ENCODE data around the gene BCAS4.
"Not testable (repeated sequence)": the region's sequence is repeated elsewhere in the genome, so short reads cannot be mapped to it uniquely, and the experiment has no call there.

Gene BCAS4

GRCh38 chr20:50774515-50774914, 20.3 kb upstream of the BCAS4 start:
- H3K9ac ChIP-seq (ENCODE audit: low read length), result no peak overlapping the region
- H3K4me1 ChIP-seq (ENCODE audit: control insufficient read depth, insufficient read depth, low read length), result no peaks in the 10 kb centered on the region
- H3K9me3 ChIP-seq (ENCODE audit: control insufficient read depth, low read length), result no peaks in the 10 kb centered on the region
- H3K27me3 ChIP-seq (replicated peaks; ENCODE audit: control insufficient read depth, insufficient read depth, low read length), result no peaks in the 10 kb centered on the region
- H3K4me3 ChIP-seq (ENCODE audit: low read length), result no peak overlapping the region
- no peak for DNase-seq (ENCODE audit: low read depth)
- no peaks in the 10 kb centered on the region for H3K36me3 ChIP-seq (ENCODE audit: control insufficient read depth, insufficient read depth, low read length, severe bottlenecking)

- Histone ChIP-seq H3K4me1 (ENCODE audit: control insufficient read depth, insufficient read depth, low read length) (no peaks in the 10 kb centered on the region), H3K4me3 (ENCODE audit: low read length) (no peak overlapping the region), H3K9ac (ENCODE audit: low read length) (no peak overlapping the region), H3K27me3 (replicated peaks; ENCODE audit: control insufficient read depth, insufficient read depth, low read length) (no peaks in the 10 kb centered on the region), H3K36me3 (ENCODE audit: control insufficient read depth, insufficient read depth, low read length, severe bottlenecking) (no peaks in the 10 kb centered on the region), H3K9me3 (ENCODE audit: control insufficient read depth, low read length) (no peaks in the 10 kb centered on the region)
- no peak for DNase-seq (ENCODE audit: low read depth)
Observed at GRCh38 chr20:50776122-50776817, 18.6 kb upstream of the BCAS4 start.

- Histone ChIP-seq H3K9ac (ENCODE audit: low read length) (no peak overlapping the region), H3K4me1 (ENCODE audit: control insufficient read depth, insufficient read depth, low read length) (no peaks in the 10 kb centered on the region), H3K4me3 (ENCODE audit: low read length) (no peak overlapping the region), H3K27me3 (replicated peaks; ENCODE audit: control insufficient read depth, insufficient read depth, low read length) (no peaks in the 10 kb centered on the region), H3K9me3 (ENCODE audit: control insufficient read depth, low read length) (no peaks in the 10 kb centered on the region), H3K36me3 (ENCODE audit: control insufficient read depth, insufficient read depth, low read length, severe bottlenecking) (no peaks in the 10 kb centered on the region)
- DNase-seq (ENCODE audit: low read depth), result no peak
Observed at GRCh38 chr20:50777373-50777772, 17.5 kb upstream of the BCAS4 start.

GRCh38 chr20:50778994-50779393, 15.9 kb upstream of the BCAS4 start:
- DNase-seq (ENCODE audit: low read depth); H3K4me1 ChIP-seq (ENCODE audit: control insufficient read depth, insufficient read depth, low read length): not testable (repeated sequence)

GRCh38 chr20:50783390-50783789, 11.5 kb upstream of the BCAS4 start:
- no peak for DNase-seq (ENCODE audit: low read depth)
- no peak overlapping the region for H3K4me3 ChIP-seq (ENCODE audit: low read length)
- peaks cover 4% of the 10 kb centered on the region for H3K4me1 ChIP-seq (ENCODE audit: control insufficient read depth, insufficient read depth, low read length)
- no peaks in the 10 kb centered on the region for H3K9me3 ChIP-seq (ENCODE audit: control insufficient read depth, low read length)
- H3K9ac ChIP-seq (ENCODE audit: low read length), result no peak overlapping the region
- H3K27me3 ChIP-seq (replicated peaks; ENCODE audit: control insufficient read depth, insufficient read depth, low read length), result no peaks in the 10 kb centered on the region
- H3K36me3 ChIP-seq (ENCODE audit: control insufficient read depth, insufficient read depth, low read length, severe bottlenecking), result no peaks in the 10 kb centered on the region

More at GRCh38 chr20:50778994-50779393, 15.9 kb upstream of the BCAS4 start:
- H3K9me3 ChIP-seq (ENCODE audit: control insufficient read depth, low read length); H3K4me3 ChIP-seq (ENCODE audit: low read length); H3K9ac ChIP-seq (ENCODE audit: low read length); H3K36me3 ChIP-seq (ENCODE audit: control insufficient read depth, insufficient read depth, low read length, severe bottlenecking); H3K27me3 ChIP-seq (replicated peaks; ENCODE audit: control insufficient read depth, insufficient read depth, low read length): not testable (repeated sequence)

- no peak for DNase-seq (ENCODE audit: low read depth)
- Histone ChIP-seq H3K9ac (ENCODE audit: low read length) (no peak overlapping the region), H3K27me3 (replicated peaks; ENCODE audit: control insufficient read depth, insufficient read depth, low read length) (no peaks in the 10 kb centered on the region)
Observed at GRCh38 chr20:50783903-50784302, 11.0 kb upstream of the BCAS4 start.

GRCh38 chr20:50784464-50784863, 10.4 kb upstream of the BCAS4 start:
- Histone ChIP-seq H3K36me3 (ENCODE audit: control insufficient read depth, insufficient read depth, low read length, severe bottlenecking) (no peaks in the 10 kb centered on the region), H3K4me1 (ENCODE audit: control insufficient read depth, insufficient read depth, low read length) (peaks cover 10% of the 10 kb centered on the region), H3K4me3 (ENCODE audit: low read length) (no peak overlapping the region), H3K27me3 (replicated peaks; ENCODE audit: control insufficient read depth, insufficient read depth, low read length) (no peaks in the 10 kb centered on the region), H3K9ac (ENCODE audit: low read length) (no peak overlapping the region), H3K9me3 (ENCODE audit: control insufficient read depth, low read length) (no peaks in the 10 kb centered on the region)
- no peak for DNase-seq (ENCODE audit: low read depth)

More at GRCh38 chr20:50783903-50784302, 11.0 kb upstream of the BCAS4 start:
- peaks cover 9% of the 10 kb centered on the region for H3K4me1 ChIP-seq (ENCODE audit: control insufficient read depth, insufficient read depth, low read length)
- no peaks in the 10 kb centered on the region for H3K36me3 ChIP-seq (ENCODE audit: control insufficient read depth, insufficient read depth, low read length, severe bottlenecking)
- no peaks in the 10 kb centered on the region for H3K9me3 ChIP-seq (ENCODE audit: control insufficient read depth, low read length)
- H3K4me3 ChIP-seq (ENCODE audit: low read length), result no peak overlapping the region

GRCh38 chr20:50786703-50787102, 8.2 kb upstream of the BCAS4 start:
- Histone ChIP-seq H3K36me3 (ENCODE audit: control insufficient read depth, insufficient read depth, low read length, severe bottlenecking) (no peaks in the 10 kb centered on the region), H3K9me3 (ENCODE audit: control insufficient read depth, low read length) (no peaks in the 10 kb centered on the region), H3K9ac (ENCODE audit: low read length) (no peak overlapping the region), H3K4me1 (ENCODE audit: control insufficient read depth, insufficient read depth, low read length) (peaks cover 24% of the 10 kb centered on the region), H3K27me3 (replicated peaks; ENCODE audit: control insufficient read depth, insufficient read depth, low read length) (no peaks in the 10 kb centered on the region), H3K4me3 (ENCODE audit: low read length) (no peak overlapping the region)
- DNase-seq (ENCODE audit: low read depth), result no peak

GRCh38 chr20:50787181-50787580, 7.7 kb upstream of the BCAS4 start:
- Histone ChIP-seq H3K4me1 (ENCODE audit: control insufficient read depth, insufficient read depth, low read length) (peaks cover 24% of the 10 kb centered on the region), H3K9me3 (ENCODE audit: control insufficient read depth, low read length) (no peaks in the 10 kb centered on the region), H3K9ac (ENCODE audit: low read length) (no peak overlapping the region), H3K4me3 (ENCODE audit: low read length) (no peak overlapping the region), H3K36me3 (ENCODE audit: control insufficient read depth, insufficient read depth, low read length, severe bottlenecking) (no peaks in the 10 kb centered on the region), H3K27me3 (replicated peaks; ENCODE audit: control insufficient read depth, insufficient read depth, low read length) (no peaks in the 10 kb centered on the region)
- no peak for DNase-seq (ENCODE audit: low read depth)

- Histone ChIP-seq H3K9ac (ENCODE audit: low read length) (peak overlapping the region; percentile 67), H3K27me3 (replicated peaks; ENCODE audit: control insufficient read depth, insufficient read depth, low read length) (no peaks in the 10 kb centered on the region), H3K4me3 (ENCODE audit: low read length) (peak overlapping the region; percentile 61), H3K4me1 (ENCODE audit: control insufficient read depth, insufficient read depth, low read length) (peaks cover 24% of the 10 kb centered on the region), H3K9me3 (ENCODE audit: control insufficient read depth, low read length) (no peaks in the 10 kb centered on the region), H3K36me3 (ENCODE audit: control insufficient read depth, insufficient read depth, low read length, severe bottlenecking) (no peaks in the 10 kb centered on the region)
- DNase-seq (ENCODE audit: low read depth), result peak; percentile 84
Observed at GRCh38 chr20:50788045-50788991, 6.5 kb upstream of the BCAS4 start.

GRCh38 chr20:50789968-50790650, 4.8 kb upstream of the BCAS4 start:
- no peaks in the 10 kb centered on the region for H3K27me3 ChIP-seq (replicated peaks; ENCODE audit: control insufficient read depth, insufficient read depth, low read length)
- no peak overlapping the region for H3K4me3 ChIP-seq (ENCODE audit: low read length)
- no peak for DNase-seq (ENCODE audit: low read depth)
- H3K36me3 ChIP-seq (ENCODE audit: control insufficient read depth, insufficient read depth, low read length, severe bottlenecking), result no peaks in the 10 kb centered on the region
- H3K9me3 ChIP-seq (ENCODE audit: control insufficient read depth, low read length), result no peaks in the 10 kb centered on the region
- H3K9ac ChIP-seq (ENCODE audit: low read length), result peak overlapping the region; percentile 93
- peaks cover 24% of the 10 kb centered on the region for H3K4me1 ChIP-seq (ENCODE audit: control insufficient read depth, insufficient read depth, low read length)

All from adipocyte (in vitro differentiated cells).